Nephron (organoid): Measurements from ENCODE around the gene PIP4P1.
A peak's percentile ranks its signal among the peaks of the same experiment; 100 is the strongest.

ENCODE experiments used
- H3K27ac Mint-ChIP-seq, 3 experiments: 2 replicates each; pipeline ENCODE4 v1.8.0; 2020; ENCODE audit warnings: mixed read lengths in 3 of 3, mild to moderate bottlenecking in 2 of 3, moderate library complexity in 1 of 3
- H3K27me3 Mint-ChIP-seq: 2 replicates; pipeline ENCODE4 v1.8.0; 2021; ENCODE audit warnings: low read depth, mild to moderate bottlenecking, moderate library complexity, mixed read lengths
- H3K36me3 Mint-ChIP-seq: 2 replicates; pipeline ENCODE4 v1.8.0; 2020; ENCODE audit warnings: low read depth, mixed read lengths
- H3K4me1 Mint-ChIP-seq: 2 replicates; pipeline ENCODE4 v1.8.0; 2020; ENCODE audit warnings: mixed read lengths
- H3K4me3 Mint-ChIP-seq, 3 experiments: 2 replicates each; pipeline ENCODE4 v1.8.0; 2020; ENCODE audit warnings: mild to moderate bottlenecking in 3 of 3, mixed read lengths in 3 of 3, moderate library complexity in 2 of 3
- H3K9me3 Mint-ChIP-seq: 2 replicates; pipeline ENCODE4 v1.8.0; 2020; ENCODE audit warnings: mixed read lengths
- CTCF ChIP-seq, 3 experiments: fragments of 200-600 bp; sonication (generic); IDR thresholded peaks; one replicate each; pipeline ENCODE4 v1.5.0; 2021; ENCODE audit warnings: antibody characterized with exemption in 3 of 3; ENCODE audit not compliant: unreplicated experiment in 3 of 3

Gene PIP4P1

GRCh38 chr14:20490563-20490962 is 29.3 kb upstream of the PIP4P1 start:
- Mint-ChIP-seq H3K9me3 (no peaks in the 10 kb centered on the region), H3K4me1 (peaks cover 5% of the 10 kb centered on the region), H3K36me3 (no peaks in the 10 kb centered on the region), H3K27me3 (peaks cover 4% of the 10 kb centered on the region), H3K4me3 (no peak overlapping the region), H3K27ac (peak overlapping the region in 1 of 3 experiments; percentile 5)
- no peak for TF ChIP-seq CTCF (IDR thresholded peaks at IDR 0.05; ENCODE audit: unreplicated experiment in 3 of 3)

DNA sequence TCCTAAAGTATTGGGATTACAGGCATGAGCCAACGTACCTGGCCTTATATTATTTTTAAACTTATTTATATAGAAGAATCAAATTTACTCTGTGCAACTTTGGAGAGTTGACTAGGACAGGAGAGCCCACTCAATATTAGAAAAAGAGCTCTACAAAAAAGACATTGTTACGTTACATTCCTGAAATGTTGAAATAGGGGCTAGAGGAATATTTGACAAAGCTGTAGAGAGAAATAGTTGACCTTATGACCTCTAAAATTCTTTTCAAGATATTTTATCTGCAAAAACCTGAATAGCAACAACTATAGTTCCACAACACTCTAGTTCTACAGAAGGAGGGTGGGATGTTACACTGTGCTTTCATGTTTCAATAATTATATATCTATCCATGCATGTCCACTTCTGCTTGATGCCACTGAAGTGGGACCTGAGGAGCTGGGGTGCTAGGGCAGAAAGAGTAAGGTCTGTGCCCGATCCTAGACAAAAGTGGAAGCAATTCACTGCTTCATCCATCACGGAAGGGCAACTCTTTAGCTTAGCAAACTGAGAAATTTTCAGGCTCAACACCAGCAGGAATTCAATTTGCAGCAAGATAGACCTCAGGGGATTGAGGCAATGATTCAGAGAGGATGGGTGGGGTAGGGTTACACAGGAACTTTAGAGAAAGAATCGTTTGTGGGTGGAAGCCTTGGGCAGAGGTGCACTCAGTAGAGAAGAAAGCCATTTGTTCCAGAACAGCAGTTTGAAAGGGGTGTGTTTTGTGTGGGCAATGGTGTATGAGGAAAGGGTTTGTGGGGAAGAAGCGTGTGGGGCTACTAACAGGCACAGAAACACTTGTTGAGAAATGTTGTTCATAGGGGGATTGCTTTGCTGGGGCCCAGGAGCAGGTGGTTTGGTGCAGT is 28.1 kb upstream of the PIP4P1 start:
- no peaks in the 10 kb centered on the region for H3K36me3 Mint-ChIP-seq
- no peak overlapping the region for H3K4me3 Mint-ChIP-seq
- H3K9me3 Mint-ChIP-seq: no peaks in the 10 kb centered on the region
- H3K27ac Mint-ChIP-seq: peak overlapping the region in 2 of 3 experiments; percentile 33 to 82
- no peak for TF ChIP-seq CTCF (IDR thresholded peaks at IDR 0.05; ENCODE audit: unreplicated experiment in 3 of 3)
- no peaks in the 10 kb centered on the region for H3K27me3 Mint-ChIP-seq
- peaks cover 5% of the 10 kb centered on the region for H3K4me1 Mint-ChIP-seq

DNA sequence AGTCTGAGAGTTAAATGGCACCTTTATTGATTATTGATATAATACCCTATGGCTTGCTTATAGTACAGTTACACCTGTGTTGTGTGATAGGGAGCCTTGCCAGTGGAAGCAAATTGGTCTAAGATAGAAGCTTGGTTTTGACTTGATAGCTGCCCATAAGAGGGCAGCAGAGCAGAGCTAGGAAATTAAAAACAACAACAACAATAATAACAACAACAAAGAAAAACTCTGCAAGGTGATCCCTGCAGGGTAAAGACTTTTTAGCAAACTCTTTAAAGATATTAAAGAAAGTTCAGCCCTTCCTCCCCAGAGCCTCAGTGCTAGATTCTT is 26.1 kb upstream of the PIP4P1 start:
- TF ChIP-seq CTCF (IDR thresholded peaks at IDR 0.05; ENCODE audit: unreplicated experiment in 3 of 3): no peak
- no peak overlapping the region for H3K27ac Mint-ChIP-seq
- no peaks in the 10 kb centered on the region for H3K27me3 Mint-ChIP-seq
- no peaks in the 10 kb centered on the region for H3K36me3 Mint-ChIP-seq
- H3K4me3 Mint-ChIP-seq: no peak overlapping the region
- H3K4me1 Mint-ChIP-seq: peaks cover 5% of the 10 kb centered on the region
- H3K9me3 Mint-ChIP-seq: no peaks in the 10 kb centered on the region

DNA sequence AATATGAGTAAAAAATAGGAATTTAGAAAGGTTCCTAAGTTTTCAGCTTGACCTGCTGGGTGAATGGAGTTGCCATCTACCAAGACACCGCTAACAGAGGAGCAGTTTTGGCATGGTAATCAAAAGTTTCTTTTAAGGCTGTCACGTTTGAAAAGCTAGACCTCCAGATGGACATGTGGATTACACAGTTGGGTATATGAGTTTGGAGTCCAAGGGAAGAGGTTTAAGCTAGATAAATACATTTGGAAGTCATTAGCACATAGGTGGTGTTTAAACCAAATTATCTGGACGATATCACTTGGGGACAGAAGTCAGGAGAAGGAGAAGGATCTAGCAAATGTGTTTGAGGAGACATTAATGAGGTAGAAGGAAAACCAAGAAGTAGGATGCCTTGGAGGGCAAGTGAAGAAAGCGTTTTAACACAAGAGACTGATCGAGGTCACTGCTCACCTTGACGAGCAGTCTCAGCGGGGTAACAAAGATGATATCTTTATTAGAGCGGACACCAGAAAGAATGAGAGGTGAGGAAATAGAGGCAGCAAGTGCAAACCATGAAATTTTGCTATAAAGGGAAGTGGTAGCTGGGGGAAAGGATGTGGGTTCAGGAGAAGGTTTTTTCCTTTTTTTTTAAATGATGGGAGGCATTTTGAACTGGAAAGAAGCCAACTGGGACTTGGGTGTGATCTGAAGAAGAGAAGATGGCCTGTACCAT is 25.6 kb upstream of the PIP4P1 start:
- no peak for TF ChIP-seq CTCF (IDR thresholded peaks at IDR 0.05; ENCODE audit: unreplicated experiment in 3 of 3)
- no peaks in the 10 kb centered on the region for H3K9me3 Mint-ChIP-seq
- no peak overlapping the region for H3K4me3 Mint-ChIP-seq
- no peaks in the 10 kb centered on the region for H3K27me3 Mint-ChIP-seq
- H3K4me1 Mint-ChIP-seq: peaks cover 5% of the 10 kb centered on the region
- H3K36me3 Mint-ChIP-seq: no peaks in the 10 kb centered on the region
- H3K27ac Mint-ChIP-seq: no peak overlapping the region

- no peak overlapping the region for H3K4me3 Mint-ChIP-seq
- no peak overlapping the region for H3K27ac Mint-ChIP-seq
- H3K36me3 Mint-ChIP-seq: no peaks in the 10 kb centered on the region
- peaks cover 5% of the 10 kb centered on the region for H3K4me1 Mint-ChIP-seq
- no peaks in the 10 kb centered on the region for H3K27me3 Mint-ChIP-seq
- TF ChIP-seq CTCF (IDR thresholded peaks at IDR 0.05; ENCODE audit: unreplicated experiment in 3 of 3): no peak
- H3K9me3 Mint-ChIP-seq: no peaks in the 10 kb centered on the region
These were observed 24.7 kb upstream of the PIP4P1 start for GRCh38 chr14:20485900-20486299.
